GM12878 (cell line): Measurements from ENCODE around the gene MEGF11. TPM values are rescaled to one million over a fixed set of nuclear protein-coding genes. Genes with fewer than 3 reads are reported as not detected.
A peak's percentile ranks its signal among the peaks of the same experiment; 100 is the strongest.

Source experiments
- ATAC-seq: fragments of 200-7000 bp; cut with Tn5 transposase; 3 replicates; pipeline ENCODE4 v1.9.1; 2020; ENCODE audit warnings: mild to moderate bottlenecking, moderate library complexity
- BruUV-seq: library from RNA; stranded (reverse); fragments of 400-500 nt; replicated peaks from 2 replicates; lab custom pipeline; 2021; lab: Mats Ljungman, UMichigan
- CTCF ChIA-PET: fragments of 300-600 bp; sonication (Branson Sonifier 250); formaldehyde crosslinking; extraction: SDS; loops from one replicate; lab custom pipeline; 2021; ENCODE audit warnings: inconsistent platforms; lab: Yijun Ruan, JAX
- POLR2A ChIA-PET: fragments of 350-600 bp; formaldehyde crosslinking; extraction: SDS; loops from one replicate; lab custom pipeline; 2021; ENCODE audit warnings: inconsistent platforms; lab: Charles Lee
- RAD21 ChIA-PET: fragments of 300-600 bp; sonication (Branson Sonifier 250); formaldehyde crosslinking; loops from one replicate; lab custom pipeline; 2023; ENCODE audit warnings: antibody characterized with exemption; ENCODE audit not compliant: unreplicated experiment; lab: Charles Lee
- SMC1A ChIA-PET: fragments of 300-600 bp; sonication (Branson Sonifier 250); formaldehyde crosslinking; loops from one replicate; lab custom pipeline; 2023; ENCODE audit not compliant: unreplicated experiment, uncharacterized antibody; lab: Charles Lee
- DNase-seq: peaks from one replicate; pipeline ENCODE4 v3.0.0-alpha.2; 2011; ENCODE audit warnings: low read depth, low spot score
- FAIRE-seq: peaks from 3 replicates; lab custom pipeline; 2011; peaks lifted over from hg19 to GRCh38; lab: Jason Lieb, UNC
- H2AFZ ChIP-seq: 2 replicates; pipeline ENCODE4 v1.6.0; 2011; ENCODE audit warnings: low read depth, low read length, control low read depth; ENCODE audit not compliant: control insufficient read depth
- H3K27ac ChIP-seq: 2 replicates; pipeline ENCODE4 v1.5.1; 2011; ENCODE audit warnings: control low read depth; ENCODE audit not compliant: control insufficient read depth, insufficient read depth
- H3K27me3 ChIP-seq, 2 experiments: replicated peaks in 1 of 2; 2 replicates each; pipeline versions ENCODE4 v1.6.0 to v1.6.1; 2011; ENCODE audit warnings: low read length in 1 of 2; ENCODE audit not compliant: control insufficient read depth in 2 of 2, insufficient read depth in 2 of 2
- H3K36me3 ChIP-seq, 2 experiments: 2 replicates each; pipeline ENCODE4 v1.5.1; 2011; ENCODE audit warnings: low read length in 1 of 2; ENCODE audit not compliant: control insufficient read depth in 2 of 2, insufficient read depth in 2 of 2
- H3K4me1 ChIP-seq: 2 replicates; pipeline ENCODE4 v1.6.1; 2011; ENCODE audit warnings: mild to moderate bottlenecking, low read length, moderate library complexity, mixed read lengths; ENCODE audit not compliant: control insufficient read depth, insufficient read depth
- H3K4me2 ChIP-seq: 2 replicates; pipeline ENCODE4 v1.6.0; 2011; ENCODE audit warnings: control low read depth; ENCODE audit not compliant: control insufficient read depth, insufficient read depth
- H3K4me3 ChIP-seq: fragments of 200-600 bp; sonication (generic); 2 replicates; pipeline ENCODE4 v1.5.1; 2016
- H3K79me2 ChIP-seq: 2 replicates; pipeline ENCODE4 v1.6.0; 2011; ENCODE audit warnings: low read length; ENCODE audit not compliant: control insufficient read depth, insufficient read depth
- H3K9ac ChIP-seq: 2 replicates; pipeline ENCODE4 v1.8.0; 2011; ENCODE audit warnings: low read length, control low read depth, mixed read lengths; ENCODE audit not compliant: control insufficient read depth, insufficient read depth
- H3K9me3 ChIP-seq: replicated peaks from 3 replicates; pipeline ENCODE4 v1.5.1; 2011; ENCODE audit warnings: mild to moderate bottlenecking, low read length; ENCODE audit not compliant: control insufficient read depth, insufficient read depth
- H4K20me1 ChIP-seq: 2 replicates; pipeline ENCODE4 v1.6.0; 2011; ENCODE audit not compliant: control insufficient read depth, insufficient read depth
- ASH2L ChIP-seq: fragments of 300-600, 200-600 bp; sonication (generic); IDR thresholded peaks from 2 replicates; pipeline ENCODE4 v1.6.1; 2017; ENCODE audit warnings: low read depth, mild to moderate bottlenecking, borderline replicate concordance
- BCL3 ChIP-seq: IDR thresholded peaks from 2 replicates; pipeline ENCODE4 v1.6.1; 2011; ENCODE audit warnings: borderline replicate concordance, low read depth, mild to moderate bottlenecking, moderate library complexity, low read length; ENCODE audit not compliant: insufficient read depth, poor library complexity, severe bottlenecking
- BCLAF1 ChIP-seq: fragments of 450-650 bp; IDR thresholded peaks from 2 replicates; pipeline ENCODE4 v1.6.1; 2017; ENCODE audit warnings: antibody characterized with exemption, mild to moderate bottlenecking, moderate library complexity
- CHD1 ChIP-seq: IDR thresholded peaks from 2 replicates; pipeline ENCODE4 v1.6.1; 2012; ENCODE audit warnings: low read depth, low read length, improper control_type of control experiment
- IKZF1 ChIP-seq: fragments of 450-650 bp; conservative IDR thresholded peaks from 2 replicates; pipeline ENCODE4 v1.6.1; 2017; ENCODE audit warnings: antibody characterized with exemption, mild to moderate bottlenecking
- KLF5 ChIP-seq: fragments of 450-650 bp; IDR thresholded peaks from 2 replicates; pipeline ENCODE4 v1.6.1; 2014; ENCODE audit warnings: mild to moderate bottlenecking; ENCODE audit not compliant: partially characterized antibody
- NFIC ChIP-seq: IDR thresholded peaks from 2 replicates; pipeline ENCODE4 v1.6.1; 2012; ENCODE audit warnings: low read depth, mild to moderate bottlenecking, inconsistent platforms, low read length, moderate library complexity
- SMC3 ChIP-seq: IDR thresholded peaks from 2 replicates; pipeline ENCODE4 v1.6.1; 2011; ENCODE audit warnings: low read length, improper control_type of control experiment, borderline replicate concordance
- SPI1 ChIP-seq: IDR thresholded peaks from 2 replicates; pipeline ENCODE4 v1.6.1; 2011; ENCODE audit warnings: low read depth, mild to moderate bottlenecking, low read length, moderate library complexity, borderline replicate concordance; ENCODE audit not compliant: insufficient read depth
- USF1 ChIP-seq: IDR thresholded peaks from 2 replicates; pipeline ENCODE4 v1.6.1; 2011; ENCODE audit warnings: borderline replicate concordance, low read depth, mild to moderate bottlenecking, moderate library complexity, mixed read lengths, low read length; ENCODE audit not compliant: insufficient read depth; ENCODE audit errors: extremely low read length
- ZNF207 ChIP-seq: fragments of 450-650 bp; IDR thresholded peaks from 2 replicates; pipeline ENCODE4 v1.6.1; 2014; ENCODE audit warnings: antibody characterized with exemption, mild to moderate bottlenecking, borderline replicate concordance
- ZNF217 ChIP-seq: fragments of 450-650 bp; IDR thresholded peaks from 2 replicates; pipeline ENCODE4 v1.6.1; 2017; ENCODE audit warnings: antibody characterized with exemption, mild to moderate bottlenecking
- WGBS: methylation state at CpG from one replicate; pipeline ENCODE4 v1.1.6; 2016; ENCODE audit warnings: low lambda C conversion rate; ENCODE audit not compliant: insufficient replicate concordance, insufficient coverage; ENCODE audit errors: missing lambda C conversion rate; 5-methylcytosine and 5-hydroxymethylcytosine counted together
- in situ Hi-C: fragments of 300-500 bp; cut with MboI; formaldehyde crosslinking; loops from 9 replicates; pipeline ENCODE4 v1.14.3; 2018; ENCODE audit warnings: mixed read lengths
- intact Hi-C: fragments of 100-400 bp; cut with micrococcal nuclease; formaldehyde crosslinking; loops from one replicate; pipeline ENCODE4 v1.14.2; 2022; ENCODE audit not compliant: unreplicated experiment
- polyA plus RNA-seq, 11 experiments: library from polyadenylated mRNA; depleted of rRNA in 4 of 11; unstranded in 6 of 11; stranded (reverse) in 5 of 11; fragments of >200 nt; fragmentation: Nextera tagmentation in 4 of 11; fragmentation: Illumina TruSeq in 1 of 11; extraction: Ambion mirVana in 4 of 11; extraction: Trizol in 1 of 11; gene quantifications; 1 replicate in 1 of 11; 2 replicates in 10 of 11; pipeline versions ENCODE4 v1.2.1 to v1.2.3, GENCODE V29; 2011 to 2016; ENCODE audit warnings: inconsistent platforms in 2 of 11, missing spikeins in 2 of 11, low read depth in 1 of 11
- total RNA-seq, 4 experiments: library from RNA; depleted of rRNA in 3 of 4; stranded (reverse); fragments of >200 nt in 3 of 4; fragmentation: Illumina TruSeq in 1 of 4; extraction: Trizol in 1 of 4; gene quantifications; 2 replicates each; pipeline versions ENCODE4 v1.2.1 to v1.2.3, GENCODE V29; 2013 to 2021

Gene MEGF11
- total and polyA plus RNA-seq, 10 of the 15 experiments (the other 5 are each of a cell fraction or from before 2014, with no cell fraction given): 0.03 to 1.7 (median 0.49) TPM

- TF ChIP-seq USF1: no peak
- no peak for TF ChIP-seq CHD1
Measured at GRCh38 chr15:65906396-65906795, 347.2 kb downstream of the MEGF11 start (continued).

GRCh38 chr15:65904301-65904700 is 349.2 kb downstream of the MEGF11 start:
- SMC1A ChIA-PET: interaction anchor here (0.6 to 7.6 kb wide), 12 partner anchors 11 to 1881 kb away, joined by 3 to 70 read pairs (median 4); partner anchors contain the start of gene RAB11A
- CTCF ChIA-PET: interaction anchor here (0.9 to 3.2 kb wide), 13 partner anchors 10 to 267 kb away, joined by 3 to 30 read pairs (median 4); partner anchors contain the start of gene RAB11A
- no peak overlapping the region for H3K4me2 ChIP-seq
- H3K4me1 ChIP-seq: peaks cover 27% of the 10 kb centered on the region
- FAIRE-seq: no peak
- intact Hi-C loops (no loop called here), in situ Hi-C loops (no loop called here)
- no peak overlapping the region for H2AFZ ChIP-seq
- WGBS: 99% methylated on average over 4 of the region's 4 CpGs
- H4K20me1 ChIP-seq: no peaks in the 10 kb centered on the region
- H3K36me3 ChIP-seq: peaks cover 2 to 24% of the 10 kb centered on the region in 2 experiments
- H3K9ac ChIP-seq: no peak overlapping the region
- BruUV-seq: no TSS peak
- RAD21 ChIA-PET: interaction anchor here (0.7 to 3.8 kb wide), 8 partner anchors 9 to 383 kb away, joined by 4 to 57 read pairs (median 6); partner anchors contain the start of gene RAB11A
- ATAC-seq: no peak
- no peak for DNase-seq
- no peaks in the 10 kb centered on the region for H3K9me3 ChIP-seq
- H3K27ac ChIP-seq: peak overlapping the region; percentile 35
- H3K4me3 ChIP-seq: no peak overlapping the region
- POLR2A ChIA-PET: interaction anchor here (1.0 to 2.5 kb wide), 6 partner anchors 9 to 35 kb away, joined by 3 to 23 read pairs (median 6); partner anchors contain the start of gene RAB11A
- H3K79me2 ChIP-seq: no peaks in the 10 kb centered on the region
- H3K27me3 ChIP-seq: no peaks in the 10 kb centered on the region
- no peak for TF ChIP-seq KLF5
- no peak for TF ChIP-seq ASH2L
- TF ChIP-seq BCL3: no peak
- no peak for TF ChIP-seq NFIC
- TF ChIP-seq IKZF1: no peak
- TF ChIP-seq SPI1: no peak
- TF ChIP-seq BCLAF1: no peak
- TF ChIP-seq ZNF207: no peak
- no peak for TF ChIP-seq SMC3
- TF ChIP-seq ZNF217: no peak
